ENCODE data around the gene NINL. TPM values are rescaled to one million over a fixed set of nuclear protein-coding genes. Genes with fewer than 3 reads are reported as not detected.
A peak's percentile ranks its signal among the peaks of the same experiment; 100 is the strongest.

The NINL gene
- total and polyA plus RNA-seq, 2 of the 4 experiments (the other 2 are of a cell fraction) = 3.0 to 10.4 TPM

DNA sequence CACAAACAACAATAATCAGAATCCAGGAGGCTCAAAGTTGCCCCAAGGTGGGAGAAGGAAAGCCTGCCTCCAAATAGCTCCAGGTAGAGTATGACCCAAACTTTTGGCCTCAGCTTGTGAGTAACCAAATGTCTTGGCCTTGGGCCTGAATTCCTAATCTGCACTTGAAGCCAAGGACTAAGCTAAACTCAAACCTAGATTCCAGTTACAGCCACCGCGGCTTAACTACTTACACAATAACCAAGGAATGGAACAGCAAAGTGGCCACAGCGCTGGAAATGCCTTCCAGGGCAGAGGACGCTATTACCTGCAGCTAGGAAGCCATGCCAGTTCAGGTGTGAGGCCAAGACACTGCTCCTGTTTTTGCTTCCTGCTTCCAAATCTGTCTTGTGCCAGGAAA lies 4.6 kb downstream of the NINL start:
- WGBS, 2 experiments (ENCODE audit: extremely low coverage in 2 of 2, insufficient read length in 1 of 2) = no CpG with 5 or more reads among the region's 4 CpGs
- Histone ChIP-seq H3K14ac (replicated peaks; ENCODE audit: low read depth, low read length) (no peak overlapping the region), H3K9me3 (ENCODE audit: control insufficient read depth, insufficient read depth, low read length) (no peaks in the 10 kb centered on the region), H3K4me3 (ENCODE audit: insufficient read depth, low read depth, low read length) (no peak overlapping the region), H3K36me3 (ENCODE audit: control insufficient read depth, insufficient read depth, low read length) (peaks cover 3% of the 10 kb centered on the region; the same call in 1 of the 2 replicates), H3K9me1 (ENCODE audit: insufficient read depth, low read length) (peaks cover 9% of the 10 kb centered on the region), H2BK15ac (ENCODE audit: low read depth, low read length) (no peak overlapping the region), H2BK20ac (ENCODE audit: low read depth, low read length) (no peak overlapping the region), H2AK5ac (ENCODE audit: low read depth, low read length) (no peak overlapping the region), H2AK9ac (replicated peaks; ENCODE audit: low read depth, low read length, poor library complexity) (no peak overlapping the region), H3K56ac (ENCODE audit: extremely low read depth, insufficient read depth, low read length) (no peak overlapping the region), H2AFZ (replicated peaks; ENCODE audit: low read length, poor library complexity) (no peak overlapping the region), H4K91ac (ENCODE audit: insufficient read depth, low read depth, low read length) (no peak overlapping the region), H4K5ac (ENCODE audit: low read depth, low read length) (no peak overlapping the region), H2BK5ac (ENCODE audit: low read depth, low read length, poor library complexity, severe bottlenecking) (no peak overlapping the region), H3K4ac (ENCODE audit: low read depth, low read length) (no peak overlapping the region), H3K23ac (ENCODE audit: low read depth, low read length) (no peak overlapping the region), H3K27ac (ENCODE audit: insufficient read depth, low read length) (no peak overlapping the region), H3K4me2 (ENCODE audit: low read depth, low read length) (no peak overlapping the region), H3K4me1 (ENCODE audit: control insufficient read depth, insufficient read depth, low read length) (peaks cover 10% of the 10 kb centered on the region), H4K20me1 (ENCODE audit: insufficient read depth, low read length) (peaks cover 19% of the 10 kb centered on the region), H4K8ac (ENCODE audit: low read depth in 2 of 2, low read length in 2 of 2) (no peak overlapping the region), H3K9ac (ENCODE audit: low read depth, low read length) (no peak overlapping the region), H2BK120ac (ENCODE audit: low read depth, low read length) (no peak overlapping the region), H3K18ac (ENCODE audit: low read depth, low read length) (no peak overlapping the region), H3K27me3 (ENCODE audit: control insufficient read depth, insufficient read depth, low read length) (no peaks in the 10 kb centered on the region), H3K79me1 (ENCODE audit: low read depth in 1 of 2, low read length in 2 of 2) (peaks cover 38 to 64% of the 10 kb centered on the region in 2 experiments)
- in situ Hi-C loops (cut with MboI; ENCODE audit: low sequenced_read_pairs) (loop anchor here (25.0 kb wide), 1 partner anchor 593 kb away; the partner anchor contains the start of gene APMAP), dilution Hi-C loops (cut with HindIII; ENCODE audit: low sequenced_read_pairs, unreplicated experiment) (no loop called here), intact Hi-C loops (cut with micrococcal nuclease) (no loop called here)
- ATAC-seq (ENCODE audit: low read depth) (no peak), DNase-seq (peak; percentile 27)
- TF ChIP-seq POLR2A (IDR thresholded peaks at IDR 0.05; ENCODE audit: low read depth, low read length) = no peak
- TF ChIP-seq SMC3 (IDR thresholded peaks at IDR 0.05; ENCODE audit: low read depth, low read length) = no peak
- TF ChIP-seq BHLHE40 (IDR thresholded peaks at IDR 0.05; ENCODE audit: low read depth, low read length) = no peak
- no peak for TF ChIP-seq RFX5 (IDR thresholded peaks at IDR 0.05; ENCODE audit: low read depth, low read length)
- TF ChIP-seq, protein P1, sequence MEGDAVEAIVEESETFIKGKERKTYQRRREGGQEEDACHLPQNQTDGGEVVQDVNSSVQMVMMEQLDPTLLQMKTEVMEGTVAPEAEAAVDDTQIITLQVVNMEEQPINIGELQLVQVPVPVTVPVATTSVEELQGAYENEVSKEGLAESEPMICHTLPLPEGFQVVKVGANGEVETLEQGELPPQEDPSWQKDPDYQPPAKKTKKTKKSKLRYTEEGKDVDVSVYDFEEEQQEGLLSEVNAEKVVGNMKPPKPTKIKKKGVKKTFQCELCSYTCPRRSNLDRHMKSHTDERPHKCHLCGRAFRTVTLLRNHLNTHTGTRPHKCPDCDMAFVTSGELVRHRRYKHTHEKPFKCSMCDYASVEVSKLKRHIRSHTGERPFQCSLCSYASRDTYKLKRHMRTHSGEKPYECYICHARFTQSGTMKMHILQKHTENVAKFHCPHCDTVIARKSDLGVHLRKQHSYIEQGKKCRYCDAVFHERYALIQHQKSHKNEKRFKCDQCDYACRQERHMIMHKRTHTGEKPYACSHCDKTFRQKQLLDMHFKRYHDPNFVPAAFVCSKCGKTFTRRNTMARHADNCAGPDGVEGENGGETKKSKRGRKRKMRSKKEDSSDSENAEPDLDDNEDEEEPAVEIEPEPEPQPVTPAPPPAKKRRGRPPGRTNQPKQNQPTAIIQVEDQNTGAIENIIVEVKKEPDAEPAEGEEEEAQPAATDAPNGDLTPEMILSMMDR (conservative IDR thresholded peaks at IDR 0.05; ENCODE audit: low read depth, low read length) = no peak
- TF ChIP-seq MXI1 (IDR thresholded peaks at IDR 0.05; ENCODE audit: borderline replicate concordance, low read depth, low read length) = no peak
- no peak for TF ChIP-seq FOS (IDR thresholded peaks at IDR 0.05; ENCODE audit: low read depth, low read length)
- no peak for TF ChIP-seq NFE2L2 (IDR thresholded peaks at IDR 0.05; ENCODE audit: low read depth, low read length)
- TF ChIP-seq MAFK (IDR thresholded peaks at IDR 0.05; ENCODE audit: low read depth, low read length) = no peak
- TF ChIP-seq RAD21 (IDR thresholded peaks at IDR 0.05; ENCODE audit: low read length) = no peak
- no peak for TF ChIP-seq RCOR1 (IDR thresholded peaks at IDR 0.05; ENCODE audit: insufficient replicate concordance, low read length)
- TF ChIP-seq MAZ (IDR thresholded peaks at IDR 0.05; ENCODE audit: borderline replicate concordance, low read depth, low read length) = no peak
- TF ChIP-seq, protein P2, sequence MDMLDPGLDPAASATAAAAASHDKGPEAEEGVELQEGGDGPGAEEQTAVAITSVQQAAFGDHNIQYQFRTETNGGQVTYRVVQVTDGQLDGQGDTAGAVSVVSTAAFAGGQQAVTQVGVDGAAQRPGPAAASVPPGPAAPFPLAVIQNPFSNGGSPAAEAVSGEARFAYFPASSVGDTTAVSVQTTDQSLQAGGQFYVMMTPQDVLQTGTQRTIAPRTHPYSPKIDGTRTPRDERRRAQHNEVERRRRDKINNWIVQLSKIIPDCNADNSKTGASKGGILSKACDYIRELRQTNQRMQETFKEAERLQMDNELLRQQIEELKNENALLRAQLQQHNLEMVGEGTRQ (IDR thresholded peaks at IDR 0.05; ENCODE audit: low read depth, low read length) = no peak
- CTCF ChIA-PET = no interaction called here
- POLR2A ChIA-PET (ENCODE audit: unreplicated experiment) = no interaction called here
- BruUV-seq (replicated peaks) = no TSS peak
